GM18508 (cell line): ENCODE results near the gene GDNF.
"Not testable (repeated sequence)": the region's sequence is repeated elsewhere in the genome, so short reads cannot be mapped to it uniquely, and the experiment has no call there.

ENCODE experiments used
- ATAC-seq: cut with Tn5 transposase; IDR thresholded peaks from one replicate; pipeline ENCODE4 v1.9.1; 2021; ENCODE audit warnings: moderate number of reproducible peaks; ENCODE audit not compliant: insufficient read depth, unreplicated experiment

Gene GDNF

GRCh38 chr5:37839407-37840052 lies at the start of gene GDNF:
Gene GDNF, minus strand, starts transcription at chr5:37840041. Its CDS starts 5,245 bp downstream, at chr5:37834796.
- ATAC-seq: no peak

- ATAC-seq: no peak
Measured at GRCh38 chr5:37888476-37888875, 48.6 kb upstream of the GDNF start.

GRCh38 chr5:37886242-37886905 lies 46.5 kb upstream of the GDNF start:
- ATAC-seq: no peak

- ATAC-seq: no peak
Measured at GRCh38 chr5:37882636-37883035, 42.8 kb upstream of the GDNF start.

- no peak for ATAC-seq
Measured at GRCh38 chr5:37881359-37881758, 41.5 kb upstream of the GDNF start.

- no peak for ATAC-seq
Measured at GRCh38 chr5:37876943-37877342, 37.1 kb upstream of the GDNF start.

GRCh38 chr5:37876245-37876644 lies 36.4 kb upstream of the GDNF start:
- ATAC-seq: no peak

- no peak for ATAC-seq
Measured at GRCh38 chr5:37875051-37875787, 35.4 kb upstream of the GDNF start.

GRCh38 chr5:37873988-37874387 lies 34.1 kb upstream of the GDNF start:
- ATAC-seq: no peak

GRCh38 chr5:37871023-37871815 lies 31.4 kb upstream of the GDNF start:
- ATAC-seq: no peak

GRCh38 chr5:37869216-37869615 lies 29.4 kb upstream of the GDNF start:
- no peak for ATAC-seq

GRCh38 chr5:37867654-37868053 lies 27.8 kb upstream of the GDNF start:
- ATAC-seq: no peak

GRCh38 chr5:37862907-37863306 lies 23.1 kb upstream of the GDNF start:
- not testable (repeated sequence) for ATAC-seq

- no peak for ATAC-seq
Measured at GRCh38 chr5:37860206-37860605, 20.4 kb upstream of the GDNF start.

- ATAC-seq: peak; percentile 99
Measured at GRCh38 chr5:37859805-37860204, 20.0 kb upstream of the GDNF start.

GRCh38 chr5:37858250-37858649 lies 18.4 kb upstream of the GDNF start:
- ATAC-seq: no peak

GRCh38 chr5:37857696-37858095 lies 17.9 kb upstream of the GDNF start:
- no peak for ATAC-seq

GRCh38 chr5:37855438-37855837 lies 15.6 kb upstream of the GDNF start:
- ATAC-seq: no peak

- ATAC-seq: no peak
Measured at GRCh38 chr5:37851305-37851704, 11.5 kb upstream of the GDNF start.

GRCh38 chr5:37850226-37850865 lies 10.5 kb upstream of the GDNF start:
- no peak for ATAC-seq
